Measurements from ENCODE around the gene SLC13A1.
"Not testable (repeated sequence)": the region's sequence is repeated elsewhere in the genome, so short reads cannot be mapped to it uniquely, and the experiment has no call there.

Gene SLC13A1

GRCh38 chr7:123096434-123096833 is 103.3 kb downstream of the SLC13A1 start:
- H3K4me1 ChIP-seq (ENCODE audit: insufficient read depth, low read length), result peaks cover 4% of the 10 kb centered on the region
- no peak overlapping the region for H2AFZ ChIP-seq (ENCODE audit: low read depth, low read length)
- H3K4me3 ChIP-seq (ENCODE audit: low read length), result no peak overlapping the region
- H3K27me3 ChIP-seq (ENCODE audit: insufficient read depth, low read length), result no peaks in the 10 kb centered on the region
- H3K36me3 ChIP-seq (ENCODE audit: insufficient read depth, low read length), result no peaks in the 10 kb centered on the region
- no peaks in the 10 kb centered on the region for H3K9me3 ChIP-seq (ENCODE audit: low read length)

DNA sequence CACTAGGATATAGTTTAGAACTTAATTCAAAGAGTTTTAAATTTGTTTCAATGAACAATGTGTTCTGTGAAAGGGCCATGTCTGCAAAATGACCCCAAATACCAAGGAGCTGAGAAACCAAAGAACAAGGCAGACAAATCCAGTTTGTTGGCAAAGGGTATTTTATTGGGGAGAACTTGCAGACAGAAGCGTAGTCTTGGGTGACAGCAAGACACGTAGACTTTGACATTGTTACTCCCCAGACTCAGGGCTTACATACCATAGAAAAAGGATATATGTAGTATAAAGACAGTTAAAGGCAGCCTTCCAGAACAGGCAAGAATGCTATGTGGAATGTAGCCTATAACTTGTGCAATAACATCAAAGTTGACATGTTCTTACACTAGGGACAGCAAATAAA is 109.3 kb downstream of the SLC13A1 start:
- Histone ChIP-seq H3K9me3 (ENCODE audit: low read length) (no peaks in the 10 kb centered on the region), H3K4me3 (ENCODE audit: low read length) (no peak overlapping the region), H3K4me1 (ENCODE audit: insufficient read depth, low read length) (no peaks in the 10 kb centered on the region), H3K27me3 (ENCODE audit: insufficient read depth, low read length) (no peaks in the 10 kb centered on the region), H2AFZ (ENCODE audit: low read depth, low read length) (no peak overlapping the region), H3K36me3 (ENCODE audit: insufficient read depth, low read length) (no peaks in the 10 kb centered on the region)

- H3K27me3 ChIP-seq (ENCODE audit: insufficient read depth, low read length); H2AFZ ChIP-seq (ENCODE audit: low read depth, low read length); H3K36me3 ChIP-seq (ENCODE audit: insufficient read depth, low read length); H3K4me1 ChIP-seq (ENCODE audit: insufficient read depth, low read length); H3K9me3 ChIP-seq (ENCODE audit: low read length); H3K4me3 ChIP-seq (ENCODE audit: low read length): not testable (repeated sequence)
Measured at GRCh38 chr7:123086910-123087309, 112.9 kb downstream of the SLC13A1 start.

GRCh38 chr7:123084861-123085260 is 114.9 kb downstream of the SLC13A1 start:
- not testable (repeated sequence) for H3K4me3 ChIP-seq (ENCODE audit: low read length); H3K27me3 ChIP-seq (ENCODE audit: insufficient read depth, low read length); H2AFZ ChIP-seq (ENCODE audit: low read depth, low read length); H3K9me3 ChIP-seq (ENCODE audit: low read length); H3K4me1 ChIP-seq (ENCODE audit: insufficient read depth, low read length); H3K36me3 ChIP-seq (ENCODE audit: insufficient read depth, low read length)

- Histone ChIP-seq H2AFZ (ENCODE audit: low read depth, low read length) (no peak overlapping the region), H3K4me3 (ENCODE audit: low read length) (no peak overlapping the region), H3K4me1 (ENCODE audit: insufficient read depth, low read length) (no peaks in the 10 kb centered on the region), H3K9me3 (ENCODE audit: low read length) (no peaks in the 10 kb centered on the region), H3K27me3 (ENCODE audit: insufficient read depth, low read length) (peaks cover 4% of the 10 kb centered on the region), H3K36me3 (ENCODE audit: insufficient read depth, low read length) (no peaks in the 10 kb centered on the region)
Measured at GRCh38 chr7:123079021-123079420, 120.7 kb downstream of the SLC13A1 start.

DNA sequence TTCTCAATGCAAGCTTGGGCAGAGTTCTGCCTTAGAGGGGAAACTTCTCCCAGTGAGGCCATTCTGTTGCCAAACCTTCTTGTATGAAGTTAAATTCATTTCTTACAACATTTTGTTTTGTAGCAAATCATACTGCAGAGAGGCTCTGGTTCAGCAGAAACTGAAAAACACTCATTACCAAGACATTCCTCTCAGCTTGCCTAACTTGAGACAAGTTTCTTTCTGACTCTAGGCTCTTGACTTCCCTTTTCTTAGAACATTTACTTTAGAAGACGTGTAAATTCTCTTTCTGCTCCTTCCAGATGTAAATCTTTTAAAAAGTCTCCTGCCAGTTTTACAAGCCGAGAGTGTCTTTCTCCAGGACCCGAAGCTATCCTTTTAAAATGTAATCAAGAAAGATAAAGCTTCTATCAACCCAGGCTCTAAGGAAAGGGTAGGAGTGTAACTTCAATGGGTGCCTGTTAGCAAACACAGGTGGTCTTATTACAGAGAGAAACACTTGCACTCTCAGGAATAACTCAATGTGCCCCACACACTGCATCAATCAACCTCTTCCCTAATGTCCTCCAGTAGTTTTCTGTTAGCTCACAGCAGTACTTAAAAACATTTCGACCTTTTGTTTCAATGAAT is 123.8 kb downstream of the SLC13A1 start:
- H3K4me1 ChIP-seq (ENCODE audit: insufficient read depth, low read length), result no peaks in the 10 kb centered on the region
- no peaks in the 10 kb centered on the region for H3K9me3 ChIP-seq (ENCODE audit: low read length)
- peaks cover 4% of the 10 kb centered on the region for H3K27me3 ChIP-seq (ENCODE audit: insufficient read depth, low read length)
- H2AFZ ChIP-seq (ENCODE audit: low read depth, low read length), result no peak overlapping the region
- H3K4me3 ChIP-seq (ENCODE audit: low read length), result no peak overlapping the region
- no peaks in the 10 kb centered on the region for H3K36me3 ChIP-seq (ENCODE audit: insufficient read depth, low read length)

GRCh38 chr7:123070702-123071286 is 129.0 kb downstream of the SLC13A1 start:
- Histone ChIP-seq H2AFZ (ENCODE audit: low read depth, low read length) (no peak overlapping the region), H3K36me3 (ENCODE audit: insufficient read depth, low read length) (no peaks in the 10 kb centered on the region), H3K9me3 (ENCODE audit: low read length) (peaks cover 2% of the 10 kb centered on the region), H3K4me3 (ENCODE audit: low read length) (no peak overlapping the region), H3K27me3 (ENCODE audit: insufficient read depth, low read length) (no peaks in the 10 kb centered on the region), H3K4me1 (ENCODE audit: insufficient read depth, low read length) (no peaks in the 10 kb centered on the region)

DNA sequence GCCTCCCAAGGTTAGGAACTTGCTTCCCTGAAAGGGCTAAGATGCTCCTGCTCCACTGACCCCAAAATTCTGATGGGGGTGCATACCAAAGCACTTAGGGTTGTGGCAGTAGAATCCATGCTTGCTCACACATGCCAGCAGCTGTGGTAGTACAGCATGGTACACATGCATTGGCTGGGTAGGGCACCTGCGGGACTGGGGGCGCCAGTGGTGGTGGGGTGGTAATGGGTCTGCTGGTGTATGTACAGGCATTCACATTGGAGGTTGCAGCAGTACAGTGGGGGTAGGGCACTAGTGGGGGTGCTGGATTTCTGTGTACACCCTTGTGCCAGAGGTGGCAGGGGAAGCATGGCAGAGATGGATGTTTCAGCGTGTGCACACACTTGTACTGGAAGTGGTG is 132.0 kb downstream of the SLC13A1 start:
- Histone ChIP-seq H3K4me3 (ENCODE audit: low read length) (no peak overlapping the region), H3K9me3 (ENCODE audit: low read length) (peaks cover 2% of the 10 kb centered on the region), H3K4me1 (ENCODE audit: insufficient read depth, low read length) (no peaks in the 10 kb centered on the region), H3K27me3 (ENCODE audit: insufficient read depth, low read length) (no peaks in the 10 kb centered on the region), H2AFZ (ENCODE audit: low read depth, low read length) (no peak overlapping the region), H3K36me3 (ENCODE audit: insufficient read depth, low read length) (no peaks in the 10 kb centered on the region)

All from neuron (in vitro differentiated cells).